ENCODE measurements around the gene HOXD8. TPM values are rescaled to one million over a fixed set of nuclear protein-coding genes. Genes with fewer than 3 reads are reported as not detected.

HOXD8 gene
- total and polyA plus RNA-seq, 2 of the 8 experiments (the other 6 are each of a cell fraction or from before 2014, with no cell fraction given): not detected

- Histone ChIP-seq H4K5ac (ENCODE audit: insufficient read length, low read depth, low read length) (no peak within 1 kb of the TSS), H3K4me3 (ENCODE audit: extremely low read depth in 1 of 4, insufficient read depth in 2 of 4, low read depth in 3 of 4, low read length in 4 of 4) (peak within 1 kb of the TSS in 1 of 4 experiments; percentile 52; a peak in 3 of 8 replicates), H4K91ac (replicated peaks; ENCODE audit: insufficient read length, low read length) (no peak within 1 kb of the TSS), H2BK15ac (ENCODE audit: low read length) (no peak within 1 kb of the TSS), H2AFZ (ENCODE audit: low read length) (no peak within 1 kb of the TSS), H3K23ac (ENCODE audit: insufficient read length) (no peak within 1 kb of the TSS), H3K9ac (replicated peaks in 1 of 4; ENCODE audit: extremely low read depth in 1 of 4, low read depth in 3 of 4, low read length in 3 of 4) (no peak within 1 kb of the TSS), H3K18ac (ENCODE audit: extremely low read depth, low read length) (no peak within 1 kb of the TSS), H3K9me3 (ENCODE audit: insufficient read depth in 2 of 2, low read depth in 1 of 2, low read length in 1 of 2) (no peaks in the 10 kb centered on the region; a peak in 1 of 4 replicates), H4K20me1 (replicated peaks in 1 of 2; ENCODE audit: control insufficient read depth in 1 of 2, insufficient read depth in 2 of 2, low read length in 2 of 2) (peaks cover 14 to 23% of the 10 kb centered on the region in 2 experiments), H2BK20ac (ENCODE audit: low read length) (no peak within 1 kb of the TSS), H2BK12ac (ENCODE audit: low read depth, low read length) (peak within 1 kb of the TSS; percentile 87; the same call in 1 of the 2 replicates), H3K27me3 (replicated peaks in 1 of 4; ENCODE audit: control insufficient read depth in 3 of 4, extremely low read depth in 1 of 4, insufficient read depth in 3 of 4, low read length in 3 of 4) (peaks cover 93 to 98% (median 96%) of the 10 kb centered on the region in 4 experiments), H2AK5ac (ENCODE audit: low read depth, low read length) (no peak within 1 kb of the TSS), H3K4ac (replicated peaks; ENCODE audit: insufficient read length, low read depth, low read length) (no peak within 1 kb of the TSS), H3K56ac (replicated peaks; ENCODE audit: insufficient read length, low read depth, low read length) (no peak within 1 kb of the TSS), H3K36me3 (ENCODE audit: control insufficient read depth in 2 of 4, insufficient read depth in 4 of 4, low read length in 3 of 4) (peaks cover 0 to 2% (median 0%) of the 10 kb centered on the region in 4 experiments; a peak in 1 of 8 replicates), H4K8ac (ENCODE audit: extremely low read depth, insufficient read depth, low read length) (peak within 1 kb of the TSS; percentile 46; the same call in 1 of the 2 replicates), H3K79me1 (ENCODE audit: low read depth, low read length) (no peaks in the 10 kb centered on the region), H3K4me2 (ENCODE audit: insufficient read depth in 1 of 2, low read depth in 2 of 2, low read length in 2 of 2) (peak within 1 kb of the TSS; percentile 45 to 50), H3K27ac (ENCODE audit: low read depth, low read length) (no peak within 1 kb of the TSS), H2BK5ac (ENCODE audit: low read depth, low read length) (no peak within 1 kb of the TSS), H3K14ac (ENCODE audit: insufficient read length) (no peak within 1 kb of the TSS), H3K4me1 (replicated peaks in 1 of 4; ENCODE audit: control insufficient read depth in 3 of 4, insufficient read depth in 4 of 4, low read length in 3 of 4) (peaks cover 0 to 31% (median 11%) of the 10 kb centered on the region in 4 experiments; a peak in 5 of 7 replicates), H3K23me2 (ENCODE audit: low read depth, low read length) (peaks cover 9% of the 10 kb centered on the region; the same call in 1 of the 2 replicates), H3K79me2 (ENCODE audit: control insufficient read depth in 1 of 2, insufficient read depth in 2 of 2, low read length in 2 of 2) (no peaks in the 10 kb centered on the region), H2BK120ac (replicated peaks; ENCODE audit: low read depth, low read length) (no peak within 1 kb of the TSS)
- FAIRE-seq (no peak), DNase-seq (ENCODE audit: low read depth in 1 of 2, low spot score in 2 of 2) (peak in 1 of 2 experiments; percentile 48)
- ChIA-PET CTCF (ENCODE audit: partially characterized antibody) (interaction anchor here (0.6 to 7.8 kb wide), 10 partner anchors 8 to 718 kb away, joined by 3 to 130 read pairs (median 6); partner anchors contain the start of genes HOXD12 and HOXD13), POLR2A (ENCODE audit: partially characterized antibody) (interaction anchor here (0.7 to 1.8 kb wide), 2 partner anchors 10 to 1511 kb away, joined by 3 to 7 read pairs; no protein-coding TSS in a partner anchor)
- TF ChIP-seq NANOG (IDR thresholded peaks at IDR 0.05; ENCODE audit: insufficient read depth, low read depth, low read length, poor library complexity, severe bottlenecking) (no peak), CTBP2 (IDR thresholded peaks at IDR 0.05; ENCODE audit: borderline replicate concordance, insufficient read depth, insufficient read length, low read length) (no peak), CBX8 (IDR thresholded peaks at IDR 0.05; ENCODE audit: borderline replicate concordance, low read depth, low read length) (peak; percentile 83; the same call in 1 of the 2 replicates), FOSL1 (IDR thresholded peaks at IDR 0.05; ENCODE audit: insufficient read depth, low read depth, low read length) (no peak), CREB1 (IDR thresholded peaks at IDR 0.05) (no peak)
- WGBS, 2 experiments (ENCODE audit: extremely low coverage in 1 of 2, insufficient coverage in 1 of 2, insufficient read length in 1 of 2, insufficient replicate concordance in 2 of 2, low coverage in 1 of 2, low lambda C conversion rate in 2 of 2, missing lambda C conversion rate in 1 of 2): 14% methylated on average over 25 of the region's 27 CpGs; no CpG with 5 or more reads in 1 of the 2 experiments
Observed at GRCh38 chr2:176083796-176084261, 45.7 kb upstream of the HOXD8 start, which contains the start of gene EVX2. Gene EVX2, minus strand, starts transcription at chr2:176083962. Its CDS starts 186 bp downstream, at chr2:176083776.
